ENCODE measurements around the gene UBE2M.
"Not testable (repeated sequence)": the region's sequence is repeated elsewhere in the genome, so short reads cannot be mapped to it uniquely, and the experiment has no call there.

DNA sequence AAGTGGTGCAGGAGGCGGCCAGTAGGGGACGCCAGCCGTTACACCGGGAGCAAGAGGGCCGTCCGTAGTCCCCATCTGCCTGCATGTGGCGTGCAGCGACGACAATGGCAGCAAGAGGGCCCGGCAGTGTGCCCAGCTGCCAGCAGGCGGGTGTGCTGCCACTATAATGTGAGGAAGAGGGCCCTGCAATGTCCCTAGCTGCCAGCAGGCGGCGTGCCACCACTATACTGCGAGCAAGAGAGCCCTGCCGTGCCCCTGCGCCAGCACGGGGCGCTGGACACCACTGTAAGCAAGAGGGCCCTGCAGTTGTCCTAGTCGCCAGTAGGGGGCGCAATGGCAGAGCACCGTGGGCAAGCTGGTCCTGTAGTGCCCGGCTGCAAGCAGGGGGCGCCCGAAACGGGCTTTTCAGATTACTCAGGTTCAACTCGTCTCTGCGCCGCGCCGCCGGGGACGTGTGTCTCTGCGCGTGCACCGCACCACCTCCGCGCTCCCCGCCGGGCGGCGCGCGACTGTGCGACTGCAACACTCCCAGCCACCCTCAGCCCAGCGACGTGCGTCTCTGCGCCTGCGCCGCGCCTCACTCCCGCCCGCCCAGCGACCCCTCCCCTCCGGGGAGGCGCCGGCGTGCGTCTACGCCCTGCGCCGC, 48.0 kb upstream of the UBE2M start:
- not testable (repeated sequence) for TF ChIP-seq POLR2AphosphoS5 (IDR thresholded peaks at IDR 0.05)
- TF ChIP-seq, protein P1, sequence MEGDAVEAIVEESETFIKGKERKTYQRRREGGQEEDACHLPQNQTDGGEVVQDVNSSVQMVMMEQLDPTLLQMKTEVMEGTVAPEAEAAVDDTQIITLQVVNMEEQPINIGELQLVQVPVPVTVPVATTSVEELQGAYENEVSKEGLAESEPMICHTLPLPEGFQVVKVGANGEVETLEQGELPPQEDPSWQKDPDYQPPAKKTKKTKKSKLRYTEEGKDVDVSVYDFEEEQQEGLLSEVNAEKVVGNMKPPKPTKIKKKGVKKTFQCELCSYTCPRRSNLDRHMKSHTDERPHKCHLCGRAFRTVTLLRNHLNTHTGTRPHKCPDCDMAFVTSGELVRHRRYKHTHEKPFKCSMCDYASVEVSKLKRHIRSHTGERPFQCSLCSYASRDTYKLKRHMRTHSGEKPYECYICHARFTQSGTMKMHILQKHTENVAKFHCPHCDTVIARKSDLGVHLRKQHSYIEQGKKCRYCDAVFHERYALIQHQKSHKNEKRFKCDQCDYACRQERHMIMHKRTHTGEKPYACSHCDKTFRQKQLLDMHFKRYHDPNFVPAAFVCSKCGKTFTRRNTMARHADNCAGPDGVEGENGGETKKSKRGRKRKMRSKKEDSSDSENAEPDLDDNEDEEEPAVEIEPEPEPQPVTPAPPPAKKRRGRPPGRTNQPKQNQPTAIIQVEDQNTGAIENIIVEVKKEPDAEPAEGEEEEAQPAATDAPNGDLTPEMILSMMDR (IDR thresholded peaks at IDR 0.05 in 8 of 11, conservative IDR thresholded peaks at IDR 0.05 in 3 of 11) = peak in 6 of 11 experiments; percentile 13 to 32 (median 26)
